Fibroblast of lung (primary cell): Measurements from ENCODE around the gene MRPS15. TPM values are rescaled to one million over a fixed set of nuclear protein-coding genes. Genes with fewer than 3 reads are reported as not detected.

Source experiments
- DNase-seq, 2 donors: peaks; one replicate each; pipeline versions ENCODE4 v3.0.0 to v3.0.0-alpha.2; 2010; ENCODE audit warnings: low read depth in 2 of 2
- H2AFZ ChIP-seq: 2 replicates; pipeline ENCODE4 v1.5.1; 2012; ENCODE audit warnings: low read length, control low read depth, inconsistent platforms
- H3K27ac ChIP-seq: 2 replicates; pipeline ENCODE4 v1.5.1; 2011; ENCODE audit warnings: low read length, control low read depth; ENCODE audit not compliant: insufficient read depth
- H3K27me3 ChIP-seq: 2 replicates; pipeline ENCODE4 v1.5.1; 2011; ENCODE audit warnings: mild to moderate bottlenecking, low read length; ENCODE audit not compliant: control insufficient read depth, insufficient read depth
- H3K36me3 ChIP-seq: 2 replicates; pipeline ENCODE4 v1.5.1; 2011; ENCODE audit warnings: low read length; ENCODE audit not compliant: control insufficient read depth, insufficient read depth
- H3K4me1 ChIP-seq: 2 replicates; pipeline ENCODE4 v1.5.1; 2011; ENCODE audit warnings: low read length; ENCODE audit not compliant: control insufficient read depth, insufficient read depth; ENCODE audit errors: extremely low read depth
- H3K4me2 ChIP-seq: 2 replicates; pipeline ENCODE4 v1.5.1; 2011; ENCODE audit warnings: low read length, control low read depth; ENCODE audit not compliant: insufficient read depth; ENCODE audit errors: extremely low read depth
- H3K4me3 ChIP-seq, 4 experiments: fragments of 200-600 bp in 1 of 4; sonication (generic) in 1 of 4; replicated peaks in 1 of 4; 2 replicates each; pipeline ENCODE4 v1.5.1; 2011 to 2016; ENCODE audit warnings: low read length in 4 of 4, low read depth in 3 of 4, mild to moderate bottlenecking in 3 of 4, control low read depth in 2 of 4, inconsistent platforms in 1 of 4, mixed read lengths in 1 of 4; ENCODE audit not compliant: insufficient read depth in 1 of 4; ENCODE audit errors: control extremely low read depth in 1 of 4
- H3K79me2 ChIP-seq: 2 replicates; pipeline ENCODE4 v1.5.1; 2012; ENCODE audit warnings: mild to moderate bottlenecking, low read length, inconsistent platforms; ENCODE audit not compliant: control insufficient read depth, insufficient read depth
- H3K9ac ChIP-seq: 2 replicates; pipeline ENCODE4 v1.5.1; 2011; ENCODE audit warnings: mild to moderate bottlenecking, low read length, control low read depth; ENCODE audit not compliant: insufficient read depth
- H3K9me3 ChIP-seq: 2 replicates; pipeline ENCODE4 v1.5.1; 2012; ENCODE audit warnings: low read depth, low read length; ENCODE audit not compliant: control insufficient read depth, insufficient read depth
- H4K20me1 ChIP-seq: 2 replicates; pipeline ENCODE4 v1.5.1; 2011; ENCODE audit warnings: low read length; ENCODE audit not compliant: control insufficient read depth, insufficient read depth; ENCODE audit errors: extremely low read depth
- CTCF ChIP-seq, 2 donors: IDR thresholded peaks in 1 of 2; conservative IDR thresholded peaks in 1 of 2; 1 replicate in 1 of 2; 2 replicates in 1 of 2; pipeline ENCODE4 v1.5.1; 2011 to 2012; ENCODE audit warnings: low read length in 2 of 2, control low read depth in 1 of 2, inconsistent platforms in 1 of 2, low read depth in 1 of 2, mild to moderate bottlenecking in 1 of 2
- EZH2 ChIP-seq: IDR thresholded peaks from 2 replicates; pipeline ENCODE4 v1.5.1; 2012; ENCODE audit warnings: low read length, control low read depth, mild to moderate bottlenecking; ENCODE audit errors: missing control alignments
- polyA plus RNA-seq, 2 donors: library from polyadenylated mRNA; depleted of rRNA in 1 of 2; stranded (reverse) in 1 of 2; unstranded in 1 of 2; fragments of >200 nt; gene quantifications; 2 replicates each; pipeline ENCODE4 v1.2.1, GENCODE V29; 2011 to 2012; ENCODE audit warnings: missing spikeins in 1 of 2
- total RNA-seq: library from RNA; depleted of rRNA; stranded (reverse); fragments of >200 nt; gene quantifications from 2 replicates; pipeline ENCODE4 v1.2.1, GENCODE V29; 2014

The MRPS15 gene
- total and polyA plus RNA-seq, 2 donors (not counting 1 experiment from before 2014, with no cell fraction given): 75.5 to 99.1 TPM

- Histone ChIP-seq H3K4me1 (no peaks in the 10 kb centered on the region), H3K36me3 (no peaks in the 10 kb centered on the region), H2AFZ (no peak overlapping the region), H3K27ac (no peak overlapping the region), H3K27me3 (no peaks in the 10 kb centered on the region), H3K9me3 (no peaks in the 10 kb centered on the region), H3K9ac (no peak overlapping the region), H3K79me2 (no peaks in the 10 kb centered on the region), H4K20me1 (no peaks in the 10 kb centered on the region), H3K4me2 (no peak overlapping the region), H3K4me3 (no peak overlapping the region)
- no peak for DNase-seq
- TF ChIP-seq EZH2 (no peak), CTCF (conservative IDR thresholded peaks at IDR 0.05 in 1 of 2, IDR thresholded peaks at IDR 0.05 in 1 of 2; ENCODE audit: low read depth in 1 of 2, low read length in 2 of 2) (no peak)
Measured at GRCh38 chr1:36510418-36510817, 46.2 kb upstream of the MRPS15 start.

GRCh38 chr1:36508257-36508656, 44.1 kb upstream of the MRPS15 start:
- DNase-seq: no peak
- H3K4me2 ChIP-seq: no peak overlapping the region
- no peak overlapping the region for H3K27ac ChIP-seq
- H3K27me3 ChIP-seq: no peaks in the 10 kb centered on the region
- H2AFZ ChIP-seq: no peak overlapping the region
- no peak for TF ChIP-seq EZH2
- TF ChIP-seq CTCF (conservative IDR thresholded peaks at IDR 0.05 in 1 of 2, IDR thresholded peaks at IDR 0.05 in 1 of 2; ENCODE audit: low read depth in 1 of 2, low read length in 2 of 2): no peak
- H3K36me3 ChIP-seq: no peaks in the 10 kb centered on the region
- no peaks in the 10 kb centered on the region for H3K4me1 ChIP-seq
- no peak overlapping the region for H3K9ac ChIP-seq
- H4K20me1 ChIP-seq: no peaks in the 10 kb centered on the region
- H3K9me3 ChIP-seq: no peaks in the 10 kb centered on the region
- no peak overlapping the region for H3K4me3 ChIP-seq
- H3K79me2 ChIP-seq: no peaks in the 10 kb centered on the region

- Histone ChIP-seq H3K4me3 (no peak overlapping the region), H4K20me1 (no peaks in the 10 kb centered on the region), H3K36me3 (no peaks in the 10 kb centered on the region), H3K4me2 (no peak overlapping the region), H3K4me1 (no peaks in the 10 kb centered on the region), H3K27ac (no peak overlapping the region), H3K27me3 (no peaks in the 10 kb centered on the region), H3K9me3 (no peaks in the 10 kb centered on the region), H2AFZ (no peak overlapping the region), H3K79me2 (no peaks in the 10 kb centered on the region), H3K9ac (no peak overlapping the region)
- no peak for DNase-seq
- TF ChIP-seq CTCF (conservative IDR thresholded peaks at IDR 0.05 in 1 of 2, IDR thresholded peaks at IDR 0.05 in 1 of 2; ENCODE audit: low read depth in 1 of 2, low read length in 2 of 2) (no peak), EZH2 (no peak)
Measured at GRCh38 chr1:36506276-36506920, 42.2 kb upstream of the MRPS15 start.
